Thyroid gland (tissue), 4 donors: ENCODE measurements around the gene PDCD7.

Source experiments
- CTCF ChIP-seq, 6 experiments: fragments of 200-600 bp in 3 of 6; fragments of 450-650 bp in 3 of 6; sonication (generic) in 3 of 6; IDR thresholded peaks; one replicate each; pipeline ENCODE4 v1.5.1; 2016 to 2019; ENCODE audit warnings: antibody characterized with exemption in 6 of 6, mild to moderate bottlenecking in 2 of 6, inconsistent platforms in 1 of 6, moderate library complexity in 1 of 6
- POLR2A ChIP-seq, 2 donors: fragments of 450-650 bp; IDR thresholded peaks; one replicate each; pipeline ENCODE4 v1.6.1; 2017; ENCODE audit warnings: antibody characterized with exemption in 2 of 2, mild to moderate bottlenecking in 2 of 2, moderate library complexity in 1 of 2

DNA sequence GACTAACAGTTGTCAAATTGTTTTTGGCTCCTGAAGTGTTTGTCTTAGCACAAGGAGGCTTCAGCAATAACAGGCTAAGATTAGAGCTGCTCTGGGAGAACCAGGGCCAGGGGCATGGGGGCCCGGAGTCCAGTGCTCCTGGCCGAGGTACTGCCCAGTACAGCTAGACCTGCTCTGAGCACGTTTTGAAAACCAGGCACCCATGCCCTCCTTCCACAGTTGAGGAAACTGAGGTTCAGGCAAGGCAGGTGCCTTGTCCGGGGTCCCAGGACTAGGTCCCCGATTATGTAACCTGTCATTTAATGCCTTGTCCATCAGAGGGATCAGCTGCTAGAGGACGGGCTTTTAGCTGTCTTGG is 37.9 kb downstream of the PDCD7 start:
- TF ChIP-seq CTCF (IDR thresholded peaks at IDR 0.05) (no peak), POLR2A (IDR thresholded peaks at IDR 0.05) (no peak)
